Stimulated activated CD8-positive, alpha-beta memory T cell treated with anti-CD3 and anti-CD28 coated beads, Interleukin-7, amount 100 ng/mL, for 1 hour (primary cell): ENCODE measurements around the gene SPTB.

Source experiments
- DNase-seq, 2 donors: peaks; one replicate each; pipeline ENCODE4 v3.0.0-alpha.2; 2020; ENCODE audit warnings: low read depth in 2 of 2

Gene SPTB

DNA sequence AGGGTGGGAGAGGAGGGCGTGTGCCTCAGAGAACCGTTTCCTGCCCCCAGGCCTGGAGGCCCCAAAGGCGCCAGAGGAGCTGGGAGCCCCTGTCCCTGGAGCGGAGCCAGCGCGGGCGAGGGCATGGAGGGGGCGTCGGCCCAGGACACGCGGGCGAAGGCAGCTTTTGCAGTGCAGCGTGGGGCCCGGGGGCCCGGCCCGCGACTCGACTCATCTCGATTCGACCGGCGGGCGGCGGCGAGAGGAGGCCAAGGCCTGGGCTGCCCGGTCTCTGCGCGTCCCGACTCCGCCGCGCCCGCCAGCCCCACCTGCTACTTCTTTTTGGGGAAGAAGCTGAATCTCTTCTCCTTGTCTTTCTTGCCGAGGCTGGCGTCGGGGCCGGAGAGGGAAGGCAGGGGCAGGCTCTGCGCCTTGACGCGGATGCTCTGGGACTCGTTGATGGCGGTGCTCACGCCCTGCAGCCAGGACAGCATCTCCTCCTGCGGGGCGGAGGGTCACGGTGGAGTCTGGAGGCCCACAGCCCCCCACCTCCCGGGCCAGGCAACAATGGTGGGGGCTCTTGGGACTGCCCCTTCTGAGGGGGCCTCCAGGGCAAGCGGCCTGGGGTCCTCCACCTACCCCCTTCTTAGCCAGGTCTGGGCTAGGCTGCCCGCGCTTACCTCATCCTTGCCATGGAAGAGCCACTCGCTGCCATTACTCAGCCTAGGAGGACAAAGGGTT is 130.6 kb downstream of the SPTB start:
- no peak for DNase-seq

DNA sequence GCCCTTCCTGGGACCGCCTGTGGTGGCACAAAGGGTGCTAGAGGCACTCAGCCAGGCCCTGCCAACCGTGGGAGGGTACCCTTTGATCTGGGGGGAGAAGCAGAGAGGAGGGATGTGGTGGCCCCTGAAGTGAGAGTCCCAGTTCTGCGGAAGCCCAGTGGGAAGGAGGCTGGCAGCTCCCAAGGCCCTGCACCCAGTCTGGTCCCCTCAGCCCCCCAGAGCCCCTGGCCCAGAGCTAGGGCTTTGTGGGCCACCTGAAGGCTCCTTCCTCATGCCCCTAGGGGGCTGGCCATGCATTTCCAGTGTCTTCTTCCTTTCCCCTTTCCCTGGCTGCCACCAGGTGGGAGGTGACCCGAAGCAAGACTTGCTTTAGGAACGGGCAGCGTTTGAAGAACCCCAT is 131.2 kb downstream of the SPTB start:
- DNase-seq: no peak

DNA sequence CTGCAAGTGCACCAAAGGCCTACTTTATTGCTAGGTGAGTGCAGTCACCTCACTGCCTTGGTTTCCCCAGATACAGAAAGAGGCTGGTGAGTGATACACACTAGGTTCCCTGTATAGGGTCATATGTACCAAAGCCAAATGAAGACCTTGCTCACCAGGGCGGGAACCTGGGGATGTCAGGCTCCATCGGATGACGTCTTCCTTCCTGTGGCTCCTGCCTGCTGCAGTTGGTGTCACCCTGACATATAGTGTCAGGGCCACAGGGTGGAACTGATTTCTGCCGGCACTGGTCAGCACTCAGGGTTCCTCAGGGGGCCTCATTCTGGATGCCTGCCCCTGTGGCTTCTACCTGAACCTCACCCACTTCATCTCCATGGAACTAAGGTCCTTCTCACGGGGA is 132.4 kb downstream of the SPTB start:
- no peak for DNase-seq

DNA sequence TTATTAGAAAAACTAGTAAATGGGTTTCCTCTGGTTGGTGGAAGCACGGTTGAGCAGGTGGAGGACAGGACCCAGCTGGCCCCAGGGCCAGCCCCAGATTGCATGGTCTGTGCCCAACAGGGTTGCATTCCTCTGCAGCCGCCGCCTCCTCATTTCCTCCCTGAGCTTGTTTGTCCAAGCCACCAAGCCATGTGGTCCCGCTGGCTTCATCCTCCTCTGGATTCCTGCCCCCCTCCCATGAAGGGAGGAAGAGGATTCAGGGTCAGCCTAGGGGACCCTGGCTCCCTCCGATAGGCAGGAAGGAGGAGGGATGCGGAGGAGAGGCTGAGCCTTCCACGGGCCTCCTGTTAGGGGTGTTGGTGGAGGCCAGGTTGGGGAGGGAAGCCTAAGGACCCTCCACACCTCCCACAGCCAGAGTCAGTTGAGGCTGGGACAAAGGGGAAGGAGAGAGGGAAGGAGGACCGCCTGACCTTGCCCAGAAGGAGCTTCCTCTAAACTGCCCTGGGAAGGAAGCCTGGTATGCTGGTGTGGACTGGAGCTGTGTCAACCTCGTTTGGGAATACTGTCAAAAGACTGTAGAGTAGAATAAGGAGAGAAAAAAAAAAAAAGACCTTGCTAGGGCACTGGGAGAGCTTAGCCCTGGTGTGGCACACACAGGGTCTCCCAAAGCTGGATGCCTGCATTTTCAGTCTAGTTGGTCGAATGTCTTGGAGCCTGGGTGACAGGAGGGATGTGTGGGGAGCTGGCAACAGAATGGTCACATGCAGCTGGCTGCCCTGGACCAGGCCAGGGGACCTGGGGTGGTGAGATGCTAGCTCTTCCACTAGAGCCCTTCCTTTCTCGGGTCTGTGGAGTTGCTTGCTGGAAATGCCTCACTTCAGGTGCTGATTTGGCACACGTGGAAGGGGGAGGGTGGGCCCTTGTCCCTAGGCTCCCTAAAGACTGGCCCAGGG is 133.1 kb downstream of the SPTB start:
- no peak for DNase-seq

DNA sequence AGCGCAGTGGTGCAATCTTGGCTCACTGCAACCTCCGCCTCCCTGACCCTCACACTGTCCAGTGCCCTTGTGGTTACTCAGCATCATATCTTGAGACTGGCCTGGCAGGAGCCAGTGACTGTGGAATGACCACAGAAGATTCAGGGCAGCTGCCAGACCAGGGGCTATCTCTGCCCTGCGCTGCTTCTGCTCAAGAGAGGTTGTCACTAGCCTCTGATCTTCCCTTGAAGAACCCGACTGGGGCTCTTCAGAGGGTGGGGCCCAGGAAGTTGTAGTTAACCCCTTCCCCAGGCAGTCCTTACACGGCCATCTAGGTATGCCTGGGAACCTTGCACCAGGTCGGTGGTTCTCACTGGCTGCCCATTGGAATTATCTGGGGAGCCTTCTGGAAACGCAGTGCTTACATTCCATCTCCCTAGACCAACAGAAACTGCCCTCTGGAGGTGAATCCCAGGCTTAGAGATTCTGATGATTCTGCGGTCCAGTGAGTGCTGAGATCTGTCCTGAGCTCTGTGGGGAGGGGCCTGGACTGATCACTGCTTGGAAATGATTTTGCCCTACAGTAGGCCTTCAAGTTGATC is 134.1 kb downstream of the SPTB start:
- DNase-seq: no peak

DNA sequence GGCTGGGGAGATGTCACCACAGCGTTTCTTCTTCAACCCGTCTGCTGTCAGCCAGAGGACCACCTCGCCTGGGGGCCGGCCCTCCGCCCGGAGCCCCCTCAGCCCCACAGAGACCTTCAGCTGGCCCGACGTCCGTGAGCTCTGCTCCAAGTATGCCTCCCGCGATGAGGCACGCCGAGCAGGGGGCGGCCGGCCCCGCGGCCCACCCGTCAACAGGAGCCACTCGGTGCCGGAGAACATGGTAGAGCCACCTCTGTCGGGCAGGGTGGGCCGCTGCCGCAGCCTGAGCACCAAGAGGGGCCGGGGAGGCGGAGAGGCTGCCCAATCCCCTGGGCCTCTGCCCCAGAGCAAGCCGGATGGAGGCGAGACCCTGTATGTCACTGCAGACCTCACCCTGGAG is 136.6 kb downstream of the SPTB start:
- no peak for DNase-seq

DNA sequence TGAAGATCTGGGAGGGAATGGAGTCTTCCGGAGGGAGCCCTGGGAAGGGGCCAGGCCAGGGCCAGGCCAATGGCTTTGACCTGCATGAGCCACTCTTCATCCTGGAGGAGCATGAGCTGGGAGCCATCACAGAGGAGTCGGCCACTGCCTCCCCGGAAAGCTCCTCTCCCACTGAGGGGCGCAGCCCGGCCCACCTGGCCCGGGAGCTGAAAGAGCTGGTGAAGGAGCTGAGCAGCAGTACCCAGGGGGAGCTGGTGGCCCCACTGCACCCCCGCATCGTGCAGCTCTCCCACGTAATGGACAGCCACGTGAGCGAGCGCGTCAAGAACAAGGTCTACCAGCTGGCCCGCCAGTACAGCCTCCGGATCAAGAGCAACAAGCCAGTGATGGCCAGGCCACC is 137.7 kb downstream of the SPTB start:
- no peak for DNase-seq

DNA sequence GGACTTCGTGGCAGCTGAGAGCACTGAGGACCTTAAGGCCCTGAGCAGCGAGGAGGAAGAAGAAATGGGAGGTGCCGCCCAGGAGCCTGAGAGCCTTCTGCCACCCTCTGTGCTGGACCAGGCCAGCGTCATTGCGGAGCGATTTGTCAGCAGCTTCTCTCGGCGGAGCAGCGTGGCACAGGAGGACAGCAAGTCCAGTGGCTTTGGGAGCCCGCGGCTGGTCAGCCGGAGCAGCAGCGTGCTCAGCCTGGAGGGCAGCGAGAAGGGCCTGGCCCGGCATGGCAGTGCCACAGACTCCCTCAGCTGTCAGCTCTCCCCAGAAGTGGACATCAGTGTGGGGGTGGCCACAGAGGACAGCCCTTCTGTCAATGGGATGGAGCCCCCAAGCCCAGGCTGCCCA is 138.5 kb downstream of the SPTB start:
- DNase-seq: no peak

DNA sequence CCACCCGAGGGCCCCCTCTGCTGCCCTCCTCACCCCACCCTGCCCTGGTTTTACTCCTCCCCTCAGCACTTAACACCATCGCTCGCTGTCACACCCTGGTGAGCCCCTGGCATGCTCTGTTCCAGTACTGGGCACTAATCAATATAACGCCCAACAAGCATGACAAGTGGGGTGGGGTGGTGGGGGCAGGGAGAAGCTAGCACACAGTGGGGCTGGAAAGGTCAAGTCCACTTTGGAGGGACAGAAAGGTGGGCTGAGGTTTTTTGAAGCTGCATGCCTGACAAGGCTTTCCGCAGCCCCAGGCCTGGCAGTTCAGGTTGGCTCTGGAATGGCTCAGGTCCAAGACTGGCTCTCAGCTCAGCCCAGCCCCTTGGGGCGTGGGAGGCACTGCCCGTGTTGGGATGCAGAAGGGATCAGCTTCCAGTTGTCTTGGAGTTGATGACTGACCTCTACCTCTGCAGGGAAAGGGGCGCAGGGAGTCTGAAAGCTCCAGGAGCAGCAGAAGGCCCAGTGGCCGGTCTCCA is 141.4 kb downstream of the SPTB start:
- no peak for DNase-seq

DNA sequence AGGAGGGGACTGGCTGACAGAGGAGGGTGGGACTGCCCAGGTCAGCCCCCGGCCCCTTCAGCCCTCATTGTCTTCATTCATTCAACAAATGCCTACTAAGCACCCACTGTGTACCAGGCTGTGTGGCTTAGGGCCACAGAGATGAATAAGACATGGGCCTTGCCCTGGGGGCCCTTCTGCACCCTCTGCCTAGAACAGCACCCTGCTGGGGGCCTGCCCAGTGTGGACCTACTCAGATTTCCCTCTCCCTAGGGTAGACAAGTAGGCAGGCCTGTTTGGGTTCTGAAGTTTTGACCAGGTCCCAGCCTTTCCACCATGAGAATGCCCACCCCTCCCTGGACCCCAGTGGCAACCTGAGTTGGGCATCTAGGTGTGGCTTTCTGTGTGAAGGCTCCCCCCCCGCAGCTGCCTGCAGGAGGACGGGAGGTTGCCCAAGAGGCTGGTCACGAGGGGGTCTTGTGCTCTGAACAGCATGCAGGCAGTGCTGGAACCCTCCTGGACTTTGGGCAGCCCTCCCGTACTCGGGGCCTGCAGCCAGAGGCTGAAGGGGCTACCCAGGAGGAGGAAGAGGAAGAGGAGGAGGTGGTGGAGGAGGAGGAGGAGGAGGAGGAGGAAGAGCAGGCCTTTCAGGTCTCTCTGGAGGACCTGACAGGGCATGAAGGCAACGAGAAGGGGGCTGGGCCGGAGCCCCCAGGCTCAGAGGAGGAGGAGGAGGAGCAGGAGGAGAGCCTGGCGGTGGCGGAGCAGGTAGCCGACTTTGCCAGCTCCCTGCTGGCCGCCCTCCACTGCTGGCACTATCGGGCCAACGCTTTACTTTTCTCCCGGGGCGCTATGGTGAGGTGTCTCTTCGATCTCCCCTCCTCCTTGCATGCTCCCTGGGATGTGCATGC is 142.1 kb downstream of the SPTB start:
- DNase-seq: no peak

DNA sequence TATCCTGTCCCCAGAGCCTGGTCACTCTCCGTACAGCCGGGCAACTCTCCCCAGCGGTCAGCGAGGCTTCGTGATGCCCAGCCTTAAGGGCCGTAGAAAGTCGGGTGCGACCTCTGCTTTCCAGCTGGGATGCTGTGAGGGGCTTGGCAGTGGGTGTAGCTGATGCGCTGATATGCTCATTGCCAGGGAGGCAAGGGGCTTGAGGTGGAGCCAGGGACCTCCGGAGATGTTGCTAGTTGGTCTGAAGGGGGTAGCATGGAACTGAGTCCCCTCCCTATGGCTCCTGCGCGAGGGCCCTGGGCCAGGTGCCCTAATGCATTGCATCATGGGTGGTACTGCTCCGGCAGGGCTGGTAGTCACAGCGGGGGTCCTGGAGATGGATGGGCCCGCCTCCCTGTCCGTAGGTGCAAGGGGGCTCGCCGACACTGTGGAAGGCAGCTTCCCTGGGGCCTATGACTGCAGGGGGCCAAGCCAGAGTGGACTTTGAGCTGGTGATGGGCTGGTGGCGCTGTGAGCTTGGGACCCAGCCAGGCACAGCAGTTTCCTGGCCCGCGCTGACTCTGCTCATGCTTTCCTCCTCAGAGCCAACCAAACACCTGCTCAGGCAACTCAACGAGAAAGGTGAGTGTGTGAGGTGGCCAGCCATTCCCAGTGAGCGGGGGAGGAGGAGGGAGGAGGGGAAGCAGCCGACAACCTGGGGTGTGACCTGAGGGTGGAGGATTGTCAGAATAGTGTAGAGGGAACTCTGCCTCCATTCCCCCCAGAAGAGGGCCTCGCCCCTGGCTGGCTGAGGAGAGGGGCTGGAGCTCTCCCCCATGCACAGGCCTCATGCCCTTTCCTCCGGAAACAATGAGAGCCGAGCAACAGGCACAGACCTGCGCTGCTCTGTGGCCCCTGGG is 143.2 kb downstream of the SPTB start:
- no peak for DNase-seq

DNA sequence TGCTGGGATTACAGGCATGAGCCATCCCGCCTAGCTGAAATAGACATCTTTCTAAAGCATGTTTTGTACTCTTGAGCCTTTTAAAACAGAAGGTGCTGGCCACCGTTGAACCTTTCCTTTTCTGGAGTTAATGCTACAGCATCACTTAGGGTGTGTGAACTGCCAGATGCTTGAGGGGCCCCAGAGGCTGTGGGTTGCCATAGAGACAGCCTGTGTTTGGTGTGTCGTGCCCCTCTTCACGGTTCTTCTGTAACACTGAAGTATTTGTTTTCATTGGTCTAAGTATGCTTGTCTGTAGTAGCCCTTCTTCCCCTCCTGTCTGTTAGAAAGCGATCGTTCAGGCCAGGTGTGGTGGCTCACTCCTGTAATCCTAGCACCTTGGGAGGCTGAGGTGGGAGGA is 144.7 kb downstream of the SPTB start:
- no peak for DNase-seq

DNA sequence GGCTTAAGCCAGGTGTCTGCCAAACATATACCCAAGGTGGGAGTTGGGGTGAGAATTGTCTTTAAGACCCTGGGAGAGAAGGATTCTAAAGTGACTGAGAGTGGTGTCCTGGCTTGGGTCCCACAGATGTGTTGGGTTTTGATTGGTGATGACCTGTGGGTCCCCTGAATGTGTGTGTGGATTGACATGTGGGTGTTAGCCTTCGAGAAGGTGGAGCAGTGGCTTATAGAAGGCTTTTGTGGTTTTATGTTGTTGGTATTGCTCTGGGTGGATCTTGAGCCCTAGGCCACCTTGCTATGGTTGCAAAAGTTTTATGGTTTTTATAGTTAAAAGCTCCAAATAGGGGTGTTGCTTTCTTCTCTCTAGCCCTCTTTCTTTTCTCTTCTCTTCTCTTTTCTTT is 145.8 kb downstream of the SPTB start:
- DNase-seq: no peak

DNA sequence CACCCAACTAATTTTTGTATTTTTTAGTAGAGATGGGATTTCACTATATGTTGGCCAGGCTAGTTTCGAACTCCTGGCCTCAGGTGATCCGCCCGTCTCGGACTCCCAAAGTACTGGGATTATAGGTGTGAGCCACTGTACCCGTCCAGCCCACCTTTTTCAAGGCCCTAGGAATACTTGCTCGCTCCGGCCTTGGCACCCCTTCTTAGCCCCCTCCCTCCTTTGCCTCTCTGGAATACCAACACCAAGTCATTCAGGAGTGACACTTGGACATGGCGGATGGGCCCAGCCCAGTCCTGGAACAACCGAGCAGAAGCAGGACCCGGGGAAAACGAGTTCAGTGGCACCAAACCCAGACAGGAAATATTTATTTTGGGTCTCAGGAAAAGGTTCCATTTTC is 146.4 kb downstream of the SPTB start:
- no peak for DNase-seq

DNA sequence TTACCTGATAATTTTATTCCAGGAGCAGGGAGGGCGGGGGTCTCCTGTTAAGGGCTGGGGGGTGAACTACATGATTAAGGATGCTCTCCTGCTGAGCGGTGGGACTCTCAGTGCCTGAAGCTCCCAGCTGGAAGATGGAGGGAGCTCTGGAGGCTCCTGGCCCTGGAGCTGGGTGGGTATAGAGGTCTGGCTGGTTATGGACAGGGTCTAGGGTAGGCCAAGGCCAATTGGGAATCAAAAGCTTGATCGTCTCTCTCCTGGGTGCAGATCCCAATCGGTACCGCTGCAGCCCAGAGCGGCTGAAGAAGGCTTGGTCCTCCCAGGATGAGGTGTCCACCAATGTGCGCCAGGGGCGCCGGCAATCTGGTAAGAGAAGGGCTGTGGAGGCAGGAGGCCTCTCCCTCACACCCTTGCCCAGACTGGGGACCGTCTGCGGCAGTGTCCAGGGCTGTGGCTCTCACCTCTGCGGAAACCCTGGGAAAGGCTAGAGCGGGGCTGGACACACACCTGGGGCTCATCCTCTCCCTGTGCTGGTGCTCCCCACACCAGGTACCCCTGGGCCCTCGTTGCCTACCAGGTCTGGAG is 147.1 kb downstream of the SPTB start:
- DNase-seq: no peak

DNA sequence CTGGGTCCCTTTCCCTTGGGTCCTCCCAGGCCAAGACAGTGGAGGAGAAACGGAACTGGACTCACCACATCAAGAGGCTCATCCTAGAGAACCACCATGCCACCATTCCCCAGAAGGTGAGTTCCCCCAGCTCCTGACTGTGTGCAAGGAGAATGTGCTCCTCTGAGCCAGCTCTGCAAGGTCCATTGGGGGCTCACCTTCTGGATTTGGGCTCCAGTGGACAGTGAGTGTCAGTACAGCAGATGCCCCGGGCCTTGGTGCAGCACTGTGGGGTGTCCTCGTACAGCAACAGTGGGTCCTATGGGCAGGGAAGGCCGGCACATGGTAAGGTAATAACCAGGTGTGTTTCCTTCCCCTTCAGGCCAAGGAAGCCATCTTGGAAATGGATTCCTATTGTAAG is 147.6 kb downstream of the SPTB start:
- no peak for DNase-seq

DNA sequence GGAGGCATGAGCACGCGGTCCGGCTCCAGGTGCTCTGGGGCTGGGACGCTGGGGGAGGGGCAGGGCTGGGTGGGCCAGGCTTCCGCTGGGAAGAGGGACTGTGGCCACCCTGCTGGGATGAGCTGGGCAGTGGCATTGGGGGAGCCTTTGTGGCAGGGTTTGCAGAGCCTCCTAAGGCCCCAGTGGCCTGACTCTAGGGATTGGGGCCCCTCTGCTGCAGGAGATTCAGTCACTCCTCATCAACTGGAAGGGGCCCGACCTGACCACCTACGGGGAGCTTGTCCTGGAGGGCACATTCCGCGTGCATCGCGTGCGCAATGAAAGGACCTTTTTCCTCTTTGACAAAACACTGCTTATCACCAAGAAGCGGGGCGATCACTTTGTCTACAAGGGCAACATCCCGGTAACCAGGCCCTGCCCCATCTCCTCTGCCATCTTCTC is 148.5 kb downstream of the SPTB start:
- no peak for DNase-seq

DNA sequence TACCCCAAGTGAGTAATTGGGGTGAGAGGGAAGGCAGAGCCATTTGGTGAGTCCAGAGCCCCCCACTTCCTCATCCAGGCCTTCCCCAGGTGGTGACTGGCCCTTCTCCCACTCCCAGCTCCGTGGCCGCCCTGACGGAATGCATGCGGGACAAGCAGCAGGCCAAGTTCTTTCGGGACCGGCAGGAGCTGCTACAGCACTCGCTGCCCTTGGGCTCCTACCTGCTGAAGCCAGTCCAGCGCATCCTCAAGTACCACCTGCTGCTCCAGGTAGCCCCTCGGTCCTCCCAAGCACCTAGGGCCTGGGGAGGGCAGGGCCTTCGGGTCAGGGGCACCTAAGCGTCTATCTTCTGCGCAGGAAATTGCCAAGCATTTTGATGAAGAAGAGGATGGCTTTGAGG is 149.0 kb downstream of the SPTB start:
- DNase-seq: no peak

DNA sequence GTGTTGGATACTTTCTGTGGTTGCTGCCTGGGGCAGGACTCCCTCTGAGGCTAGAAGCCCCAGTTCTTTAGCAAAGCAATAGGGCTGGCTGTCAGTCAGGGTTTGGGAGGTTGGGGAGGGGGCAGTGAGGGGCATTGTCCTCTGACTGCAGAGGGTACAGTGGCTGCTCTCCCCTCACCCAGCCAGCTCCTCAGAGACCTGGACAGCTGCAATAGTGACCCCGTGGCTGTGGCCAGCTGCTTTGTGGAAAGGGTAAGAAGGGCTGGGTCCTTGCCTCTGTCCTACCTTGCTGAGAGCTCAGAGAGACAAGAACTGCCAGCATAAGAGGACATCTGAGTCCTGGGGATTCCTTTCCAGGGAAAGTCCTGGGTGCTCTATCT is 149.7 kb downstream of the SPTB start:
- DNase-seq: no peak

DNA sequence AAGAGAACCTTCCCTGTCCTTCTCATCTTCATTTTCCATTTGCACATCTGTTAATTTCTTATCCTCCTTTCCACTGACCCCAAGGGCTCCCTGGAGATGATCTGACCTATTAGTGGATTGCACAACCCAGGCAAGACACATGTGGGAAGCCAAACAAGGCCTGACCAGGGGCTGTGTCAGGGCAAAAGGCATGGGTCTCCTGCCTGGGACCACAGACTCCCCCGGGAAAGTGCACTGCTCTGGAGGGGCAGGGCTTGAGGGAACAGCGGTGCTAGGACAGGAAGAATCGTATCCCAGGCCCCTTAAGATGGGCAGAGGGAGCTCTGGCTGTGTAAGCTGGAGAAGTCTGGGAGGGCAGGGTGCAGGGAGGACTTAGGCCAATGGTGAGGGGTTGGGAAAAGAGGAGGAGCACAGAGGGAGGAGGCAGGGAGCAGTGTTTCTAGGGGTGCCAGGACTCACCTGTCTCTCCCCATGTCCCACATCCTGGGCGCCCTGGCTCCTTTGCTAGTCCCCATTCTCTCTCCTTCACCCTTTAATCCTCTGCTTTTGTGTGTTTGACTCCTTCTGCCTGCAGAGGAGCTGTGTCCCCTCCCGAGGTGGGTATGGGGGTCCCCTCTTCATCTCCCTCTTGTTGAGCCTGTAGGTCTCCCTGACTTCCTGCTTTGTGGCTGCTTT is 150.2 kb downstream of the SPTB start:
- DNase-seq: no peak
